Activated CD8-positive, alpha-beta memory T cell treated with anti-CD3 and anti-CD28 coated beads, Interleukin-2, amount 50 U/mL, for 1 hour (primary cell): ENCODE measurements around the gene MOV10L1.
"Not testable (repeated sequence)": the region's sequence is repeated elsewhere in the genome, so short reads cannot be mapped to it uniquely, and the experiment has no call there.

Source experiments
- DNase-seq: peaks from one replicate; pipeline ENCODE4 v3.0.0-alpha.2; 2020; ENCODE audit errors: extremely low read depth

Gene MOV10L1

GRCh38 chr22:50157709-50158375 lies 68.0 kb downstream of the MOV10L1 start:
- no peak for DNase-seq

- no peak for DNase-seq
Measured at GRCh38 chr22:50160947-50161346, 71.1 kb downstream of the MOV10L1 start.

GRCh38 chr22:50161508-50162390 lies 71.9 kb downstream of the MOV10L1 start:
- DNase-seq = no peak

GRCh38 chr22:50162391-50162956 lies 72.7 kb downstream of the MOV10L1 start:
- DNase-seq = no peak

- DNase-seq = no peak
Measured at GRCh38 chr22:50165436-50166123, 75.8 kb downstream of the MOV10L1 start.

- no peak for DNase-seq
Measured at GRCh38 chr22:50167689-50168489, 78.1 kb downstream of the MOV10L1 start.

- not testable (repeated sequence) for DNase-seq
Measured at GRCh38 chr22:50168490-50169180, 78.8 kb downstream of the MOV10L1 start.

GRCh38 chr22:50169181-50169759 lies 79.5 kb downstream of the MOV10L1 start:
- DNase-seq = no peak

- DNase-seq = no peak
Measured at GRCh38 chr22:50169774-50170341, 80.1 kb downstream of the MOV10L1 start.

- no peak for DNase-seq
Measured at GRCh38 chr22:50170453-50171318, 80.9 kb downstream of the MOV10L1 start, which contains the start of gene PANX2. TSS of gene PANX2 (plus strand) at chr22:50170731. CDS start at chr22:50170731, 0 bp downstream.

- DNase-seq = no peak
Measured at GRCh38 chr22:50171319-50171964, 81.6 kb downstream of the MOV10L1 start.

- no peak for DNase-seq
Measured at GRCh38 chr22:50171965-50172421, 82.2 kb downstream of the MOV10L1 start.

- no peak for DNase-seq
Measured at GRCh38 chr22:50173311-50173982, 83.6 kb downstream of the MOV10L1 start.

GRCh38 chr22:50173983-50174355 lies 84.2 kb downstream of the MOV10L1 start:
- no peak for DNase-seq

GRCh38 chr22:50174382-50175190 lies 84.8 kb downstream of the MOV10L1 start:
- DNase-seq = no peak

GRCh38 chr22:50175191-50175461 lies 85.3 kb downstream of the MOV10L1 start:
- DNase-seq = no peak
